ENCODE data around the gene FCN3. TPM values are rescaled to one million over a fixed set of nuclear protein-coding genes. Genes with fewer than 3 reads are reported as not detected.

The FCN3 gene
- total and polyA plus RNA-seq, 7 donors: 3.4 to 34.6 (median 12.9) TPM

GRCh38 chr1:27349784-27350662 is 24.6 kb downstream of the FCN3 start:
- intact Hi-C loops (cut with DNase I): loop anchor here in 1 of 2 donors (10.0 kb wide), 1 partner anchor 1675 kb away; no protein-coding TSS in a partner anchor
- 6 to 9% (median 6%) methylated on average over 55 to 84 of the region's 84 CpGs for WGBS, 3 donors

DNA sequence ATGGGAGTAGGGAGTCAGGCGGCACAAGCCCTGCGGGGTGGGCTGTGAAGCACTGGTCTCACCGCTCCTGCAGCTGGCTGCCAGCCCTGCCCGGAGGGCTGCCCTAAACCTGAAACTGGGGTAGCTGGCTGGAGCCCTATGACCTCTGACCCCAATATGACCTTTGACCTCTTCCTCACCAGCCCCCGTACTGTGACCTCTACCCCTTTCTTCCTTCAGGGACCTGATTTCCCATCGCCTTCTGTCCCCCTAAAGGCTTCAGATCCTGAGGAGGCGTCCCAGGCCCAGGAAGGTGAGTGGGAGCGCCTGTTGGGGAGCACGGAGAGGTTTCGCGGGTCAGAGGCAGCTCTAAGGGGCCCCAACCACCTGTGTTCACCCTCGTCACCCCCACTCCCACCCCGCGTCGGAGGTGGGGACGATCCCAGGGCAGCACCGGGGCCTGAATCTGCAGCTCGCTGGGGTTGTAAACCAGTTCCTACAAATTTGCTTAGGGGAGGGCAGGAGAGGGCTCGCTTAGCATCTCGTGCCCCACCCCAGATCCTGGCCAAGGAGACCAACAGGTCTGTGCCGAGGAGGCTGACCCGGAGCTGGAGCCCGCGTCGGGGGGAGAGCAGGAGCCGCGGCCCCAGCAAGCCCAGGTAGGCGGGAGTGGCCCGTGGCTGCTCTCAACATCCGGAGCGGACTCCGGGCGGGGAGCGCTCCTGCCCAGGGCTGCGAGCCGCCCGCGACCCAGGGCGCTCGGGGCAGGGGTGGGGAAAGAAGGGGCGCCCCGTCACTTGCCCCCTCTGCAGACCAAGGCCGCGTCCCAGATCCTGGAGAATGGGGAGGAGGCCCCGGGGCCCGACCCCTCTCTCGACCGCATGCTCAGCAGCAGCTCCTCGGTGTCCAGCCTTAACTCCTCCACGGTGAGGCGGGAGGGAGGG is 25.5 kb downstream of the FCN3 start:
- Histone ChIP-seq H3K27ac (no peak overlapping the region), H3K9me3 (no peaks in the 10 kb centered on the region), H3K27me3 (ENCODE audit: insufficient read depth in 3 of 3, low read length in 2 of 3) (peaks cover 0 to 27% (median 24%) of the 10 kb centered on the region in 3 donors), H3K4me3 (peak overlapping the region; percentile 56), H3K36me3 (ENCODE audit: insufficient read depth in 1 of 2, low read depth in 1 of 2) (no peaks in the 10 kb centered on the region), H3K4me1 (peaks cover 7% of the 10 kb centered on the region)
- WGBS, 3 donors: 19 to 32% (median 26%) methylated on average over 35 to 51 of the region's 51 CpGs
- intact Hi-C loops (cut with DNase I): loop anchor here in 1 of 2 donors (10.0 kb wide), 1 partner anchor 1674 kb away; no protein-coding TSS in a partner anchor
- DNase-seq: no peak
- no peak for TF ChIP-seq CTCF (IDR thresholded peaks at IDR 0.05)
- peak; percentile 26 to 38 (median 34) for ATAC-seq

More at GRCh38 chr1:27349784-27350662, 24.6 kb downstream of the FCN3 start:
- H3K4me3 ChIP-seq: peak overlapping the region; percentile 56
- DNase-seq (peak; percentile 65 to 71), ATAC-seq (peak; percentile 53 to 66 (median 62))
- no peaks in the 10 kb centered on the region for H3K9me3 ChIP-seq
- peaks cover 0 to 27% (median 24%) of the 10 kb centered on the region in 3 donors for H3K27me3 ChIP-seq (ENCODE audit: insufficient read depth in 3 of 3, low read length in 2 of 3)
- no peak for TF ChIP-seq CTCF (IDR thresholded peaks at IDR 0.05)
- peaks cover 7% of the 10 kb centered on the region for H3K4me1 ChIP-seq
- peaks cover 0 to 4% of the 10 kb centered on the region in 2 donors for H3K36me3 ChIP-seq (ENCODE audit: insufficient read depth in 1 of 2, low read depth in 1 of 2)
- no peak overlapping the region for H3K27ac ChIP-seq

DNA sequence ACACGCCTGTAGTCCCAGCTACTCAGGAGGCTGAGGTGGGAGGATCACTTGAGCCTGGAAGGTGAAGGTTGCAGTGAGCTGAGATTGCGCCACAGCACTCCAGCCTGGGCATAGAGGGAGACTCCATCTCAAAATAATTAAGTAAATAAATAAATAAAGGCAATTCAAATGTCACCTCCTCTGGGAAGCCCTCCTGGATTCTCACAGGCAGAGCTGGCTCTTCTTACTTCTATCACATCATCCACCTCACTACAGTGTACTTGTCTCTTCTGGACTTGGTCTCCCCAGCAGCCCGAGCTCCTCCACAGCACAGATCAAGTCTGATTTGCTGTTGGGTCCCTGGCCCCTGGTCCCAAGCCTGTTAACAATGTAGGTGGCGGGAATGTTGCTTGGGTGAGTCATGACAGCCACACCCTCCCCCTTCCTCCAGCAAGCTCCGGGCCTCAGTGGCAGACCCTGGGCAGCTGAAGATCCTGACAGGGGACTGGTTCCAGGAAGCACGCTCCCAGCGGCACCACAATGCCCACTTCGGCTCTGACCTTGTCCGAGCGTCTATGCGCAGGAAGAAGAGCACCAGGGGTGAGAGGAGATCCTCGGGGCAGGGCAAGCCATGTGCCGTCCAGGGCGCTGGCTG is 27.5 kb downstream of the FCN3 start:
- H3K36me3 ChIP-seq (ENCODE audit: insufficient read depth in 1 of 2, low read depth in 1 of 2): no peaks in the 10 kb centered on the region
- TF ChIP-seq CTCF (IDR thresholded peaks at IDR 0.05): no peak
- peaks cover 7% of the 10 kb centered on the region for H3K4me1 ChIP-seq
- ATAC-seq (no peak), DNase-seq (no peak)
- intact Hi-C loops (cut with DNase I): loop anchor here in 1 of 2 donors (10.0 kb wide), 1 partner anchor 1672 kb away; no protein-coding TSS in a partner anchor
- WGBS, 3 donors: 75 to 76% (median 75%) methylated on average over 13 to 14 of the region's 14 CpGs
- no peak overlapping the region for H3K27ac ChIP-seq
- H3K9me3 ChIP-seq: no peaks in the 10 kb centered on the region
- peaks cover 0 to 27% (median 24%) of the 10 kb centered on the region in 3 donors for H3K27me3 ChIP-seq (ENCODE audit: insufficient read depth in 3 of 3, low read length in 2 of 3)
- no peak overlapping the region for H3K4me3 ChIP-seq

GRCh38 chr1:27346357-27346756 is 28.3 kb downstream of the FCN3 start:
- H3K9me3 ChIP-seq: no peaks in the 10 kb centered on the region
- no peak for ATAC-seq
- H3K27me3 ChIP-seq (ENCODE audit: insufficient read depth in 3 of 3, low read length in 2 of 3): peaks cover 0 to 27% (median 24%) of the 10 kb centered on the region in 3 donors
- intact Hi-C loops (cut with DNase I): loop anchor here in 1 of 2 donors (10.0 kb wide), 1 partner anchor 1672 kb away; no protein-coding TSS in a partner anchor
- whole genome bisulfite sequencing, 3 donors: 86 to 90% (median 87%) methylated on average over 8 of the region's 8 CpGs
- no peak for DNase-seq
- no peak overlapping the region for H3K4me3 ChIP-seq
- TF ChIP-seq CTCF (IDR thresholded peaks at IDR 0.05): no peak
- H3K27ac ChIP-seq: no peak overlapping the region
- H3K36me3 ChIP-seq (ENCODE audit: insufficient read depth in 1 of 2, low read depth in 1 of 2): no peaks in the 10 kb centered on the region
- peaks cover 7% of the 10 kb centered on the region for H3K4me1 ChIP-seq
